Endothelial cell of umbilical vein (primary cell): ENCODE results near the gene NEBL. TPM values are rescaled to one million over a fixed set of nuclear protein-coding genes. Genes with fewer than 3 reads are reported as not detected.

Experiments
- BruUV-seq: library from RNA; stranded (reverse); fragments of 400-500 nt; replicated peaks from 2 replicates; lab custom pipeline; 2021; lab: Mats Ljungman, UMichigan
- CTCF ChIA-PET: fragments of 300-600, 350-600 bp; sonication (Branson Sonifier 250); formaldehyde crosslinking; loops from one replicate; lab custom pipeline; 2021; ENCODE audit warnings: antibody characterized with exemption, inconsistent platforms; lab: Charles Lee
- POLR2A ChIA-PET: fragments of 300-600, 350-600 bp; sonication (Branson Sonifier 250); formaldehyde crosslinking; loops from one replicate; lab custom pipeline; 2021; ENCODE audit warnings: antibody characterized with exemption, inconsistent platforms; lab: Charles Lee
- DNase-seq: peaks from one replicate; pipeline ENCODE4 v3.0.0-alpha.2; 2011; ENCODE audit warnings: low read depth, low spot score
- FAIRE-seq: peaks from 2 replicates; lab custom pipeline; 2011; peaks lifted over from hg19 to GRCh38; lab: Jason Lieb, UNC
- H2AFZ ChIP-seq: 2 replicates; pipeline ENCODE4 v1.6.0; 2012; ENCODE audit warnings: low read depth, low read length, control low read depth, inconsistent platforms
- H3K27ac ChIP-seq: 2 replicates; pipeline ENCODE4 v1.5.1; 2011; ENCODE audit warnings: low read depth, mild to moderate bottlenecking, control low read depth, low read length, moderate library complexity; ENCODE audit not compliant: insufficient read depth
- H3K27me3 ChIP-seq, 2 experiments: 2 replicates each; pipeline versions ENCODE4 v1.6.0 to v1.6.1; 2011; ENCODE audit warnings: low read length in 2 of 2, mixed read lengths in 1 of 2; ENCODE audit not compliant: control insufficient read depth in 2 of 2, insufficient read depth in 2 of 2
- H3K36me3 ChIP-seq, 2 experiments: 2 replicates in 1 of 2; 3 replicates in 1 of 2; pipeline ENCODE4 v1.5.1; 2011; ENCODE audit warnings: low read length in 2 of 2, mild to moderate bottlenecking in 1 of 2, moderate library complexity in 1 of 2; ENCODE audit not compliant: control insufficient read depth in 2 of 2, insufficient read depth in 2 of 2; ENCODE audit errors: extremely low read depth in 1 of 2
- H3K4me1 ChIP-seq: 3 replicates; pipeline ENCODE4 v1.5.1; 2011; ENCODE audit warnings: mild to moderate bottlenecking, low read length; ENCODE audit not compliant: control insufficient read depth, insufficient read depth; ENCODE audit errors: extremely low read depth
- H3K4me2 ChIP-seq: 2 replicates; pipeline ENCODE4 v1.6.1; 2011; ENCODE audit warnings: low read length, control low read depth, mixed read lengths; ENCODE audit not compliant: insufficient read depth
- H3K4me3 ChIP-seq, 3 experiments: fragments of 200-600 bp in 1 of 3; sonication (generic), shearing (Covaris generic) in 1 of 3; replicated peaks in 1 of 3; 2 replicates each; pipeline ENCODE4 v1.5.1; 2011 to 2016; ENCODE audit warnings: control low read depth in 3 of 3, low read length in 3 of 3, mild to moderate bottlenecking in 2 of 3, inconsistent platforms in 1 of 3, low read depth in 1 of 3, moderate library complexity in 1 of 3; ENCODE audit not compliant: insufficient read depth in 1 of 3
- H3K79me2 ChIP-seq: 2 replicates; pipeline ENCODE4 v1.6.0; 2012; ENCODE audit warnings: low read length, inconsistent platforms; ENCODE audit not compliant: control insufficient read depth, insufficient read depth
- H3K9ac ChIP-seq: replicated peaks from 2 replicates; pipeline ENCODE3; 2011; ENCODE audit warnings: low read length, control low read depth; ENCODE audit not compliant: insufficient read depth; ENCODE audit errors: extremely low read depth
- H3K9me1 ChIP-seq: replicated peaks from 3 replicates; pipeline ENCODE4 v1.6.0; 2011; ENCODE audit warnings: mild to moderate bottlenecking, low read length; ENCODE audit not compliant: control insufficient read depth, insufficient read depth; ENCODE audit errors: extremely low read depth
- H3K9me3 ChIP-seq: replicated peaks from 2 replicates; pipeline ENCODE4 v1.5.1; 2012; ENCODE audit warnings: low read length, inconsistent platforms; ENCODE audit not compliant: control insufficient read depth, insufficient read depth
- H4K20me1 ChIP-seq: replicated peaks from 2 replicates; pipeline ENCODE3; 2011; ENCODE audit warnings: mild to moderate bottlenecking, low read length; ENCODE audit not compliant: control insufficient read depth, insufficient read depth; ENCODE audit errors: extremely low read depth
- EZH2 ChIP-seq: IDR thresholded peaks from 2 replicates; pipeline ENCODE4 v1.6.1; 2012; ENCODE audit warnings: borderline replicate concordance, low read depth, mild to moderate bottlenecking, moderate library complexity, low read length, inconsistent platforms; ENCODE audit not compliant: severe bottlenecking
- FOS ChIP-seq: IDR thresholded peaks from 2 replicates; pipeline ENCODE4 v1.6.1; 2011; ENCODE audit warnings: mild to moderate bottlenecking, low read length, moderate library complexity, borderline replicate concordance; ENCODE audit not compliant: insufficient read depth
- GATA2 ChIP-seq: IDR thresholded peaks from 2 replicates; pipeline ENCODE4 v1.7.0; 2011; ENCODE audit warnings: low read depth, mild to moderate bottlenecking, moderate library complexity, mixed read lengths, low read length; ENCODE audit not compliant: insufficient read length, insufficient read depth
- JUN ChIP-seq: IDR thresholded peaks from 2 replicates; pipeline ENCODE4 v1.6.1; 2011; ENCODE audit warnings: borderline replicate concordance, low read depth; ENCODE audit not compliant: insufficient read length, insufficient read depth
- MYC ChIP-seq: IDR thresholded peaks from one replicate; pipeline ENCODE4 v1.6.1; 2011; ENCODE audit warnings: mild to moderate bottlenecking, low read depth, low read length
- POLR2A ChIP-seq: IDR thresholded peaks from 2 replicates; pipeline ENCODE4 v1.6.1; 2012; ENCODE audit warnings: low read depth, mild to moderate bottlenecking, control low read depth, low read length
- POLR2AphosphoS5 ChIP-seq: IDR thresholded peaks from 2 replicates; pipeline ENCODE4 v1.6.1; 2012; ENCODE audit warnings: low read depth, mild to moderate bottlenecking, control low read depth, low read length, moderate library complexity; ENCODE audit not compliant: insufficient read depth
- dilution Hi-C: fragments of 300-500 bp; cut with MboI; formaldehyde crosslinking; loops from one replicate; pipeline ENCODE4 v1.15.0; 2019; ENCODE audit warnings: low sequenced_read_pairs; ENCODE audit not compliant: extremely low pct_ligation_motif_present
- intact Hi-C: fragments of 100-400 bp; cut with micrococcal nuclease; formaldehyde crosslinking; loops from one replicate; pipeline ENCODE4 v1.10.0; 2022
- polyA plus RNA-seq, 4 experiments: library from polyadenylated mRNA; depleted of rRNA in 3 of 4; stranded (reverse) in 3 of 4; unstranded in 1 of 4; fragments of >200 nt; gene quantifications; 2 replicates each; pipeline versions ENCODE4 v1.2.1 to v1.2.3, GENCODE V29; 2011 to 2012; ENCODE audit warnings: missing spikeins in 1 of 4
- total RNA-seq: library from RNA; stranded (reverse); gene quantifications from 2 replicates; pipeline ENCODE4 v1.2.3, GENCODE V29; 2021
- TF ChIP-seq, protein P1 (sequence below): IDR thresholded peaks from 2 replicates; pipeline ENCODE4 v1.6.1; 2011; ENCODE audit not compliant: insufficient read depth, insufficient read length
- TF ChIP-seq, protein P2 (sequence below), 2 donors: IDR thresholded peaks; 1 replicate in 1 of 2; 2 replicates in 1 of 2; pipeline ENCODE4 v1.5.1; 2011; ENCODE audit warnings: low read length in 2 of 2, mild to moderate bottlenecking in 2 of 2, moderate library complexity in 2 of 2, control low read depth in 1 of 2, inconsistent platforms in 1 of 2, low read depth in 1 of 2; ENCODE audit not compliant: insufficient read depth in 1 of 2; ENCODE audit errors: extremely low read depth in 1 of 2

NEBL gene
- total and polyA plus RNA-seq, 2 donors (not counting 3 experiments of a cell fraction or from before 2014, with no cell fraction given): 0.17 to 0.66 TPM

DNA sequence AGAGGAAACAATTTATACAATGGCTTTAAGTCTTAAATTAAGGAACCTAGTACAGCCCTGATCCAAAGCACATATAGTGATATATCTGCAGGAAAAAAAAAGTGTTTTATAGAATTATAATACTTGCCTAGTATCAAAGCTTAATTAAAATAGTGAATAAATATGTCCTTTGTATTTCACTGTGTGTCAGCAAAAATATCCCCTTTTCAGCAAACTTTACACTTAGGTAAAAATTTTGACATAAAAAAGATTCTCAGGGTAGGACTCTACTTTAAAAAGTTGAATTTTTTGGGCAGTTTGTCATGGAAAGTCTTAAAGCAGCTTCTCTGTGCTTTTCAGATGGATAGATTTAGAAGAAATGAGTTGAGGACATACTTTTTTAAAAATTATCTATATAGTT is 12.7 kb upstream of the NEBL start:
- POLR2A ChIA-PET: no interaction called here

DNA sequence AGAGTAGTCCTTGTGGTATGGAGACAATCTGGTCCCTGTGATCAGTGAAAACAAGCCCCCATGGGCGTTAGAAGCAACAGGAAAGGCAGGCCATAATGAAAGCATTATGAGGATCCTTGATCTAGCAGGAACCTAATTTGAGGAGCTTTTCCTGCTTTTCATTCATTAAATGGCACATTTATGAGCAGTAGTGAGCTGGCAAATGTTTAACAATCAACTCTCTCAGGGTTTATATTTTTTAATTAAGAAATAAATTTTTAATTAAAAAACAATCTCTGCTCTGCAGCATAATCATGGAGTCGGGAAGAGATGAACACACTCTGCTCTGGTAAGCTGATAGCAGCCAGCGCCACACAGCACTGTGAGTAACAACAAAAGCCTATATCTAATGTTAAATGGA is 11.3 kb upstream of the NEBL start:
- Histone ChIP-seq H4K20me1 (no peaks in the 10 kb centered on the region), H2AFZ (no peak overlapping the region), H3K4me1 (no peaks in the 10 kb centered on the region), H3K9ac (no peak overlapping the region), H3K27ac (no peak overlapping the region), H3K4me2 (no peak overlapping the region), H3K36me3 (no peaks in the 10 kb centered on the region), H3K79me2 (no peaks in the 10 kb centered on the region), H3K27me3 (no peaks in the 10 kb centered on the region), H3K4me3 (no peak overlapping the region), H3K9me3 (no peaks in the 10 kb centered on the region), H3K9me1 (no peaks in the 10 kb centered on the region)
- intact Hi-C loops (no loop called here), dilution Hi-C loops (no loop called here)
- FAIRE-seq (no peak), DNase-seq (no peak)
- ChIA-PET CTCF (no interaction called here), POLR2A (no interaction called here)
- BruUV-seq: no TSS peak
- no peak for TF ChIP-seq EZH2
- TF ChIP-seq, protein P1, sequence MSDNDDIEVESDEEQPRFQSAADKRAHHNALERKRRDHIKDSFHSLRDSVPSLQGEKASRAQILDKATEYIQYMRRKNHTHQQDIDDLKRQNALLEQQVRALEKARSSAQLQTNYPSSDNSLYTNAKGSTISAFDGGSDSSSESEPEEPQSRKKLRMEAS: no peak
- TF ChIP-seq, protein P2, sequence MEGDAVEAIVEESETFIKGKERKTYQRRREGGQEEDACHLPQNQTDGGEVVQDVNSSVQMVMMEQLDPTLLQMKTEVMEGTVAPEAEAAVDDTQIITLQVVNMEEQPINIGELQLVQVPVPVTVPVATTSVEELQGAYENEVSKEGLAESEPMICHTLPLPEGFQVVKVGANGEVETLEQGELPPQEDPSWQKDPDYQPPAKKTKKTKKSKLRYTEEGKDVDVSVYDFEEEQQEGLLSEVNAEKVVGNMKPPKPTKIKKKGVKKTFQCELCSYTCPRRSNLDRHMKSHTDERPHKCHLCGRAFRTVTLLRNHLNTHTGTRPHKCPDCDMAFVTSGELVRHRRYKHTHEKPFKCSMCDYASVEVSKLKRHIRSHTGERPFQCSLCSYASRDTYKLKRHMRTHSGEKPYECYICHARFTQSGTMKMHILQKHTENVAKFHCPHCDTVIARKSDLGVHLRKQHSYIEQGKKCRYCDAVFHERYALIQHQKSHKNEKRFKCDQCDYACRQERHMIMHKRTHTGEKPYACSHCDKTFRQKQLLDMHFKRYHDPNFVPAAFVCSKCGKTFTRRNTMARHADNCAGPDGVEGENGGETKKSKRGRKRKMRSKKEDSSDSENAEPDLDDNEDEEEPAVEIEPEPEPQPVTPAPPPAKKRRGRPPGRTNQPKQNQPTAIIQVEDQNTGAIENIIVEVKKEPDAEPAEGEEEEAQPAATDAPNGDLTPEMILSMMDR (IDR thresholded peaks at IDR 0.05; ENCODE audit: extremely low read depth in 1 of 2, insufficient read depth in 1 of 2, low read depth in 1 of 2, low read length in 2 of 2): no peak
- TF ChIP-seq MYC: no peak
- TF ChIP-seq POLR2A: no peak
- TF ChIP-seq FOS: no peak
- no peak for TF ChIP-seq JUN
- no peak for TF ChIP-seq POLR2AphosphoS5
- TF ChIP-seq GATA2: no peak

More for the DNA sequence above, 12.7 kb upstream of the NEBL start:
- no peak overlapping the region for H3K27ac ChIP-seq
- dilution Hi-C loops: no loop called here
- no TSS peak for BruUV-seq
- no peaks in the 10 kb centered on the region for H3K9me3 ChIP-seq
- TF ChIP-seq POLR2A (no peak), FOS (no peak), EZH2 (no peak)
- TF ChIP-seq, protein P1: no peak
- H4K20me1 ChIP-seq: no peaks in the 10 kb centered on the region
- H3K4me1 ChIP-seq: no peaks in the 10 kb centered on the region
- CTCF ChIA-PET: no interaction called here
- intact Hi-C loops: no loop called here
- no peak overlapping the region for H3K9ac ChIP-seq
- H3K79me2 ChIP-seq: no peaks in the 10 kb centered on the region
- DNase-seq: no peak
- FAIRE-seq: no peak
- no peaks in the 10 kb centered on the region for H3K9me1 ChIP-seq
- H3K36me3 ChIP-seq: no peaks in the 10 kb centered on the region
- no peak overlapping the region for H3K4me3 ChIP-seq
- no peaks in the 10 kb centered on the region for H3K27me3 ChIP-seq
- no peak overlapping the region for H3K4me2 ChIP-seq
- no peak overlapping the region for H2AFZ ChIP-seq
